Measurements from ENCODE around the gene DR1.

DNA sequence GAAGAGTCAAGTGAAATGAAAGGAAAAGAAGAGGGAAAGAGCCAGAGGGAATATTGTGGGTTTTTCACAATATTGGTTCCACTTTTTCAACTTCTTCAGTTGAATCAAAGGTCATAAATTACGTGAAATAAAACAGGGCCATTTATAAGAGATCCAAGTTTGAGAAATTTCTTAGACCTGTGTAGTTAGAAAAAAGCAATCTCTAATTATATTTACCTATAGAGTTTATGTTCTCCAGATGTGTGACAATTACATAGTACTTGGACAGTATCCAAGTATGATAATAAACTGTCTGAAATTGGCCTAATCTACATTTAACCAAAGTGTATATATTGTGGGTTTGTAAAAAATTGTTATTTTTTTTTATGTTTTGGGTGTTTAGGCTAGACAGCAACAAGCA is 14.4 kb downstream of the DR1 start:
- TF ChIP-seq, protein P1, sequence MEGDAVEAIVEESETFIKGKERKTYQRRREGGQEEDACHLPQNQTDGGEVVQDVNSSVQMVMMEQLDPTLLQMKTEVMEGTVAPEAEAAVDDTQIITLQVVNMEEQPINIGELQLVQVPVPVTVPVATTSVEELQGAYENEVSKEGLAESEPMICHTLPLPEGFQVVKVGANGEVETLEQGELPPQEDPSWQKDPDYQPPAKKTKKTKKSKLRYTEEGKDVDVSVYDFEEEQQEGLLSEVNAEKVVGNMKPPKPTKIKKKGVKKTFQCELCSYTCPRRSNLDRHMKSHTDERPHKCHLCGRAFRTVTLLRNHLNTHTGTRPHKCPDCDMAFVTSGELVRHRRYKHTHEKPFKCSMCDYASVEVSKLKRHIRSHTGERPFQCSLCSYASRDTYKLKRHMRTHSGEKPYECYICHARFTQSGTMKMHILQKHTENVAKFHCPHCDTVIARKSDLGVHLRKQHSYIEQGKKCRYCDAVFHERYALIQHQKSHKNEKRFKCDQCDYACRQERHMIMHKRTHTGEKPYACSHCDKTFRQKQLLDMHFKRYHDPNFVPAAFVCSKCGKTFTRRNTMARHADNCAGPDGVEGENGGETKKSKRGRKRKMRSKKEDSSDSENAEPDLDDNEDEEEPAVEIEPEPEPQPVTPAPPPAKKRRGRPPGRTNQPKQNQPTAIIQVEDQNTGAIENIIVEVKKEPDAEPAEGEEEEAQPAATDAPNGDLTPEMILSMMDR (IDR thresholded peaks at IDR 0.05 in 2 of 3, conservative IDR thresholded peaks at IDR 0.05 in 1 of 3; ENCODE audit: control insufficient read depth in 2 of 3, extremely low read depth in 1 of 3, insufficient read depth in 1 of 3, low read depth in 3 of 3, low read length in 3 of 3) = no peak
- TF ChIP-seq, protein P2, sequence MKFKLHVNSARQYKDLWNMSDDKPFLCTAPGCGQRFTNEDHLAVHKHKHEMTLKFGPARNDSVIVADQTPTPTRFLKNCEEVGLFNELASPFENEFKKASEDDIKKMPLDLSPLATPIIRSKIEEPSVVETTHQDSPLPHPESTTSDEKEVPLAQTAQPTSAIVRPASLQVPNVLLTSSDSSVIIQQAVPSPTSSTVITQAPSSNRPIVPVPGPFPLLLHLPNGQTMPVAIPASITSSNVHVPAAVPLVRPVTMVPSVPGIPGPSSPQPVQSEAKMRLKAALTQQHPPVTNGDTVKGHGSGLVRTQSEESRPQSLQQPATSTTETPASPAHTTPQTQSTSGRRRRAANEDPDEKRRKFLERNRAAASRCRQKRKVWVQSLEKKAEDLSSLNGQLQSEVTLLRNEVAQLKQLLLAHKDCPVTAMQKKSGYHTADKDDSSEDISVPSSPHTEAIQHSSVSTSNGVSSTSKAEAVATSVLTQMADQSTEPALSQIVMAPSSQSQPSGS (IDR thresholded peaks at IDR 0.05; ENCODE audit: low read length) = no peak
- TF ChIP-seq ZBED1 (IDR thresholded peaks at IDR 0.05; ENCODE audit: borderline replicate concordance) = no peak
- no peak for TF ChIP-seq NFYA (IDR thresholded peaks at IDR 0.05; ENCODE audit: borderline replicate concordance, low read depth, low read length)
- TF ChIP-seq ZNF274 (IDR thresholded peaks at IDR 0.05; ENCODE audit: insufficient read depth, insufficient read length) = no peak
- TF ChIP-seq NFIC (IDR thresholded peaks at IDR 0.05; ENCODE audit: low read depth, low read length) = no peak

Measured in GM12878 (cell line).